Erythroblast (primary cell): Measurements from ENCODE around the gene ACOX1.

Experiments used
- GATA1 ChIP-seq: IDR thresholded peaks from 2 replicates; pipeline ENCODE4 v1.6.1; 2011; ENCODE audit warnings: low read depth, mild to moderate bottlenecking, control low read depth, low read length, moderate library complexity
- POLR2A ChIP-seq: IDR thresholded peaks from 2 replicates; pipeline ENCODE4 v1.6.1; 2011; ENCODE audit warnings: mild to moderate bottlenecking, low read length

- TF ChIP-seq POLR2A, result no peak
- TF ChIP-seq GATA1, result no peak
Observed at GRCh38 chr17:75920045-75920560, 58.9 kb downstream of the ACOX1 start.
